NCI-H524 treated with DMSO at 0.1 percent for 48 hours (cell line): ENCODE data around the gene ZYG11B.
"Not testable (repeated sequence)": the region's sequence is repeated elsewhere in the genome, so short reads cannot be mapped to it uniquely, and the experiment has no call there.

Experiments
- DNase-seq: peaks from one replicate; lab custom pipeline; 2025; lab: John Stamatoyannopoulos, UW

Gene ZYG11B

GRCh38 chr1:52852854-52853253, 126.6 kb downstream of the ZYG11B start:
- no peak for DNase-seq

- DNase-seq = no peak
Measured at GRCh38 chr1:52855584-52855983, 129.3 kb downstream of the ZYG11B start.

- DNase-seq = no peak
Measured at GRCh38 chr1:52856026-52856425, 129.8 kb downstream of the ZYG11B start.

- no peak for DNase-seq
Measured at GRCh38 chr1:52857443-52857842, 131.2 kb downstream of the ZYG11B start.

- no peak for DNase-seq
Measured at GRCh38 chr1:52862666-52863458, 136.6 kb downstream of the ZYG11B start.

GRCh38 chr1:52867087-52867863, 141.0 kb downstream of the ZYG11B start:
- no peak for DNase-seq

GRCh38 chr1:52869727-52870126, 143.5 kb downstream of the ZYG11B start:
- DNase-seq = not testable (repeated sequence)

GRCh38 chr1:52876843-52877242, 150.6 kb downstream of the ZYG11B start:
- DNase-seq = no peak
